Stimulated activated CD4-positive, alpha-beta T cell treated with anti-CD3 and anti-CD28 coated beads, Interleukin-12 subunit alpha, Interleukin-12 subunit beta, amount 100 ng/mL, for 48 hours (primary cell): ENCODE results near the gene TYK2.
"Not testable (repeated sequence)": the region's sequence is repeated elsewhere in the genome, so short reads cannot be mapped to it uniquely, and the experiment has no call there.

Experiments used
- DNase-seq, 3 donors: peaks; one replicate each; pipeline ENCODE4 v3.0.0-alpha.2; 2020; ENCODE audit warnings: low read depth in 2 of 3, low spot score in 1 of 3

Gene TYK2

DNA sequence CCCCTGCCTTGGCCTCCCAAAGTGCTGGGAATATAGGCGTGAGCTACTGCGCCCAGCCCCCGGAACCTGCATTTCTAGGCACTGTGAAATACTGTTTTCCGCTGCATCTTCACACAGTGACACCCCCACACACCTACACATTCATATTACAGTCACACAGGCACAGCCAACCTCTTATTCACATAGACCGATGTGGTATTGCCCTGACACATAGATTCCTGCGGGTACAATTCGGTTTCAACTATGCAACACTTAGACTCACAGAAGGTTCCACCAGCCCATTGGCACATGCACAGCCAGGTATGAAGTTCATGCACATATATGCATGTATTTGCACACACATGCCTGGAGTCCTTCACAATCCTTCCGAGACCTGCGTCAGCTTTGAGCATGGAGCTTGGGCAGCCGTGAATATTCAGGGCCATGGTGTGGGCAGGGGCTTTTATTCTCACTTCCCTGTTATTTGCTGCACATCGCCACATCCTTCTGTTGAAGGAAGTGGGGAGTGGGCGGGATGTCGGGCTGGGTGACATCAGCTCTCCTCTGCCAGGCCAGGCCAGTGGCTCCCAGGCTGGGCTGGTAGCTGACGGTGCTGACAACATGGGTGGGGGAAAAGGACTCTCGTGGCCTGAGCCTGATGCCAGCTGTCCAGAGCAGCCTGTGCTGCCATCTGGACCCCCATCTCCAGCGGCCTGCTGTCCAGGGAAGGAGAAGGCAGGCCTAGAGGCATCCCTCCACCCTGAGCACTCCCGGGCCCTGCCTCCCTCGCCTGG is 28.3 kb upstream of the TYK2 start:
- peak in 1 of 3 donors; percentile 58 for DNase-seq

DNA sequence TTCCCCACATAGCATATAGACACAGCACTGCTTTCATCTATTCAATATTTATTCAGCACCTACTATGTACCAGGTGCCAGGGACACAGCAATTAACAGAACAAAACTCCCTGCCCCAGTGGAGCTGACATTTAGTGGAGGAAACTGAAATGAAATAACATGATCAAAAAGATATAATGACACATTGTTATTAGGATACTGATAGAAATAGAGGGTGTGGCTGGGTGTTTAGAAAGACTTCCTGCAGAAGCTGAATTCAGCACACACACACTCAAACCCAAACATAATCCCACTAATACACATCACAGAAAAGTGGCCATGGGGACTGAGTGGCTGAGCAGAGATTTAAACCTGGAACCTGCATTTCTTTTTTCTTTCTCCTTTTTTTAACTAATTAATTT is 26.7 kb upstream of the TYK2 start:
- DNase-seq: no peak

- no peak for DNase-seq
Measured at GRCh38 chr19:10406191-10406590, 25.8 kb upstream of the TYK2 start.

- peak in 1 of 3 donors; percentile 48 for DNase-seq
Measured at GRCh38 chr19:10404888-10405820, 24.8 kb upstream of the TYK2 start.

- peak; percentile 97 to 99 (median 97) for DNase-seq
Measured at GRCh38 chr19:10403137-10404021, 23.0 kb upstream of the TYK2 start, which contains the start of gene CDC37. Gene CDC37 (minus strand): TSS chr19:10403542. CDS start chr19:10403479, 63 bp downstream.

GRCh38 chr19:10402441-10403038 is 22.2 kb upstream of the TYK2 start:
- DNase-seq: no peak

- DNase-seq: no peak
Measured at GRCh38 chr19:10399878-10400277, 19.5 kb upstream of the TYK2 start.

GRCh38 chr19:10399340-10399739 is 19.0 kb upstream of the TYK2 start:
- DNase-seq: not testable (repeated sequence)

DNA sequence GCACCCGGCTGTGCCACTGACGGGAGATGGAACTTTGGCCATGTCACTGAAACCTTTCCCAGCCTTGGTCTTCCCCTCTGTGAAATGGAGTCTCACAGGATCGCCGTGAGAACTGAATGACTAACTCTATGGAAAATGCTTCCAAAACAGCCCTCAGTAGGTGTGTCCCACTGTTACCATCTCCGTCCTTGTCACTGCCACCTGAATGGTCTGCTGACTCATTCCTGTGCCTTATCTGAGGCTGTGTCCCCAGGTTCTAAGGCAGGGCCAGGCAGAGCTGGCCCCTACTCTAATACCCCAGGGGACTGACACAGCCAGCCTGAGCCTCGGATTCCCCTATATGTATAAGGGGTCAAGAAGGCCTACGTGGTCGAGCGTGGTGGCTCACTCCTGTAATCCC is 18.4 kb upstream of the TYK2 start:
- DNase-seq: no peak

DNA sequence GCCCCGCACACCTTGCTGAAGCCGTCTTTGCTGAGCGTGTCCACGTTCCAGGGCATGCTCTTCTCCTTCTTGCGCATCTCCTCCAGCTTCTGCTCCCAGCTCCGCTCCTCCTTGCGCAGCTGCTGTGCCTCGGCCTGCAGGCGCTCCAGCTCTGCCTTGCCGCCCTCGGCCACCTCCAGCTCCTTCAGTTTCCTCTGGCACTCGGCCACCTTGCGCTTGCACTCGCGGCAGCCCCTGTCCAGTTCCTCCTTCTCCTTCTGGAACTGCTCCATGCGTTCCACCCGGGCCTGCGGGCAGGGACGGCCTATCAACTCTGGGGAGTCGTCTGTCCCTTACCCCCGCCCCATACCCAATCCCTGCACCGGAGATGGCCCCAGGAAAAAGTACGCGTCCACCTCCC is 15.5 kb upstream of the TYK2 start:
- no peak for DNase-seq

- DNase-seq: no peak
Measured at GRCh38 chr19:10395436-10395835, 15.1 kb upstream of the TYK2 start.

GRCh38 chr19:10395003-10395402 is 14.6 kb upstream of the TYK2 start:
- DNase-seq: no peak

GRCh38 chr19:10393137-10393536 is 12.8 kb upstream of the TYK2 start:
- DNase-seq: no peak

DNA sequence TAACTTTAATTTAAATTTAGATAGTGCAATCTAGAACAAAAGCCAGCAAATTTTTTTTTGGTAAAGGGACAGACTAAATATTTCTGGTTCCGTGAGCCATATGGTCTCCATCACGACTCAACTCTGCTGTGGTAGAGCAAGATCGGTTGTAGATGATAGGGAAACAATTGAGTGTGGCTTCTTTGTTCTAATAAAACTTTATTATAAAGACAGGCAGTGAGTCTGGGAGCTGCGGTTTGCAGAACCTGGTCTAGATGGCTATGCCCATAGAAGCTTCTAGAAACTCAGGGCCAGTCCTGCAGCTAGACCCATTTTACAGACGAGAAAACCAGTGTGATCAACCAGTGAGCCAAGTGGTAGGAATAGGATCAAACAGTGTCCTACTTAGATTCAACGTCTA is 11.7 kb upstream of the TYK2 start:
- DNase-seq: no peak

DNA sequence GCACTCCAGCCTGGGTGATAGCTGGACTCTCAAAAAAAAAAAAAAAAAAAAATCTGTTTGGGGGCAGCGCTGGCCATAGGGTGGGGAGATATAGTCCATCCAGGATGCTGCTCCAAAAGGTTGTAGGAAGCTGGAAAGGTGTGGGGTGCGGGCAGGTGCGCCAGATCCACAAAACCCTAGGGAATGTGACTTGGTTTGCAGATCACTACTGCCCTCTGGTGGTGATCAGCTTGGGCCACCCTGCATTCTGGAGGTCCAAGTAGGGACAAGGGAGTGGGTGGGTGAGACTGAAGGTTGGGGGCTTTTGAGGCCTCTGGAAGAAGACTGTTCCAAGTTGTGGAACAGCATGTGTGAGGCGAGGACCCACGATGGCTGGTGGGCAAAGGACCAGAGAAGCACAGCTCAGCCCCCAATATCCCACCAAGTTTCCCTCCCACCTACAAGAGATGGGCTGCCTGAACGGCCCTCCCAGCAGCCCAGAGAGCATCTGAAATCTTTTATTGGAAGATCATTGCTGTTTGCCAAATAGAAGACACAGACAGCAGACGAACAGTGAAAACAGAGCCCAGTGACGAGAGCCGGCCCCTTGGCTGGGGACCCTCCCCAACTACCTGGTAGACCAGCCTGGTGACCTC is 10.4 kb upstream of the TYK2 start:
- DNase-seq: peak; percentile 44 to 66 (median 54)

GRCh38 chr19:10389863-10390262 is 9.5 kb upstream of the TYK2 start:
- DNase-seq: no peak

GRCh38 chr19:10388957-10389356 is 8.6 kb upstream of the TYK2 start:
- DNase-seq: peak; percentile 65 to 83 (median 74)

DNA sequence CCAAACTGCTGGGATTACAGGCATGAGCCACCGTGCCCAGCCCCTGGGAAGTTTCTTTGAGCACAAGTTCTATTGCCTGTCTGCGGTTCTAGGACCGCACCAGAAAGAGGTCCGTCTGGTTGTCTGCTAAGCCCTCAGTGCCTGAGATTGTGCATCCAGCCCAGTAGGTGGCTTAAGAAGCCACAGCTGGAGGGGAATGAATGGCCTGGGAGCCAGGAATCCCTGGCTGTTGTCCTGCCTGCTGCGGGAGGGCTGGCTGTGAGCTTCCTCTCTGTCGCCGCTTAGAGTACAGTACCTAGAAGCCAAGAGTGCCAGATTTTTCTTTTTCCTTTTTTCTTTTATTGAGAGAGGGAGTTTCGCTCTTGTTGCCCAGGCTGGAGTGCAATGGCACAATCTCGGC is 4.2 kb upstream of the TYK2 start:
- no peak for DNase-seq

DNA sequence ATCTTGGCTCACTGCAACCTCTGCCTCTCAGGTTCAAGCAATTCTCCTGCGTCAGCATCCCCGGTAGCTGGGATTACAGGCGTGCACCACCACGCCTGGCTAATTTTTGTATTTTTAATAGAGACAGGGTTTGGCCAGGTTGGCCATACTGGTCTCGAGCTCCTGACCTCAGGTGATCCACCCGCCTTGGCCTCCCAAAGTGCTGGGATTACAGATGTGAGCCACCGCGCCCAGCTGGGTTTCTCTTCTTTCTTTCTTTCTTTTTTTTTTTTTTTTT is 2.8 kb upstream of the TYK2 start:
- DNase-seq: not testable (repeated sequence)

GRCh38 chr19:10379880-10380312 is 476 bp downstream of the TYK2 start:
- no peak for DNase-seq
